GM23338 (cell line): ENCODE data around the gene EXOC4. TPM values are rescaled to one million over a fixed set of nuclear protein-coding genes. Genes with fewer than 3 reads are reported as not detected.
A peak's percentile ranks its signal among the peaks of the same experiment; 100 is the strongest.

Experiments used
- ATAC-seq: fragments of 200-7000 bp; cut with Tn5 transposase; 3 replicates; pipeline ENCODE4 v1.9.1; 2020
- DNase-seq: peaks from one replicate; pipeline ENCODE4 v3.0.0-alpha.2; 2015; ENCODE audit warnings: low spot score
- H2AFZ ChIP-seq: fragments of 200-600 bp; sonication (generic); 2 replicates; pipeline ENCODE4 v1.8.0; 2016; ENCODE audit warnings: antibody characterized with exemption, mild to moderate bottlenecking, moderate library complexity
- H3F3A ChIP-seq: fragments of 200-600 bp; sonication (generic); replicated peaks from 2 replicates; pipeline ENCODE4 v1.8.0; 2017; ENCODE audit warnings: antibody characterized with exemption, mixed run types, low read depth
- H3K27ac ChIP-seq: fragments of 200-600 bp; sonication (generic); 2 replicates; pipeline ENCODE4 v1.6.1; 2016; ENCODE audit warnings: low read depth
- H3K27me3 ChIP-seq: fragments of 200-600 bp; sonication (generic); 2 replicates; pipeline ENCODE4 v1.8.0; 2016; ENCODE audit warnings: mild to moderate bottlenecking, mixed run types, moderate library complexity; ENCODE audit not compliant: insufficient read depth
- H3K36me3 ChIP-seq: fragments of 200-600 bp; sonication (generic); 2 replicates; pipeline ENCODE4 v1.8.0; 2016; ENCODE audit warnings: mild to moderate bottlenecking; ENCODE audit not compliant: insufficient read depth
- H3K4me1 ChIP-seq: fragments of 200-600 bp; sonication (generic); 2 replicates; pipeline ENCODE4 v1.8.0; 2016; ENCODE audit warnings: mild to moderate bottlenecking, moderate library complexity; ENCODE audit not compliant: insufficient read depth
- H3K4me2 ChIP-seq: fragments of 200-600 bp; sonication (generic); 2 replicates; pipeline ENCODE4 v1.7.1; 2017; ENCODE audit warnings: mixed run types
- H3K4me3 ChIP-seq: fragments of 200-600 bp; sonication (generic); 2 replicates; pipeline ENCODE4 v1.6.1; 2016; ENCODE audit warnings: mixed run types
- H3K79me2 ChIP-seq: fragments of 200-600 bp; sonication (generic); replicated peaks from 2 replicates; pipeline ENCODE4 v1.8.0; 2017; ENCODE audit warnings: mild to moderate bottlenecking; ENCODE audit not compliant: insufficient read depth
- H3K9me2 ChIP-seq: fragments of 200-600 bp; sonication (generic); 2 replicates; pipeline ENCODE4 v1.8.0; 2017; ENCODE audit not compliant: insufficient read depth
- H4K20me1 ChIP-seq: fragments of 200-600 bp; sonication (generic); replicated peaks from 2 replicates; pipeline ENCODE4 v1.8.0; 2017; ENCODE audit warnings: mild to moderate bottlenecking; ENCODE audit not compliant: insufficient read depth
- H3K27ac Mint-ChIP-seq: 2 replicates; pipeline ENCODE4 v1.8.0; 2020; ENCODE audit warnings: inconsistent platforms, mild to moderate bottlenecking, moderate library complexity, mixed read lengths
- H3K27me3 Mint-ChIP-seq: 3 replicates; pipeline ENCODE4 v1.8.0; 2022; ENCODE audit warnings: low read depth, mild to moderate bottlenecking, moderate library complexity, mixed read lengths, inconsistent platforms; ENCODE audit not compliant: insufficient read depth, poor library complexity
- H3K36me3 Mint-ChIP-seq: 3 replicates; pipeline ENCODE4 v1.8.0; 2021; ENCODE audit warnings: low read depth, mild to moderate bottlenecking, inconsistent platforms, moderate library complexity, mixed read lengths
- H3K4me1 Mint-ChIP-seq: 3 replicates; pipeline ENCODE4 v1.8.0; 2020; ENCODE audit warnings: mild to moderate bottlenecking, inconsistent platforms, mixed read lengths
- H3K4me3 Mint-ChIP-seq: 3 replicates; pipeline ENCODE4 v1.8.0; 2021; ENCODE audit warnings: moderate library complexity, mild to moderate bottlenecking, inconsistent platforms, mixed read lengths
- H3K9me3 Mint-ChIP-seq: 3 replicates; pipeline ENCODE4 v1.8.0; 2020; ENCODE audit warnings: moderate library complexity, mild to moderate bottlenecking, inconsistent platforms, mixed read lengths
- CREB1 ChIP-seq: fragments of 250-450 bp; sonication (Bioruptor Pico); IDR thresholded peaks from 2 replicates; pipeline ENCODE4 v1.5.0; 2020; ENCODE audit warnings: low read depth, mild to moderate bottlenecking, moderate library complexity
- EZH2 ChIP-seq: fragments of 200-600 bp; sonication (generic); IDR thresholded peaks from one replicate; pipeline ENCODE4 v1.8.0; 2017; ENCODE audit warnings: antibody characterized with exemption, mild to moderate bottlenecking, low read depth; ENCODE audit not compliant: unreplicated experiment
- EZH2phosphoT487 ChIP-seq: fragments of 200-600 bp; sonication (generic); IDR thresholded peaks from one replicate; pipeline ENCODE4 v1.8.1; 2018; ENCODE audit warnings: antibody characterized with exemption; ENCODE audit not compliant: unreplicated experiment
- NANOG ChIP-seq: IDR thresholded peaks from 2 replicates; pipeline ENCODE4 v1.6.1; 2016; ENCODE audit warnings: antibody characterized with exemption, borderline replicate concordance
- POLR2AphosphoS5 ChIP-seq: IDR thresholded peaks from 2 replicates; pipeline ENCODE4 v1.6.1; 2016; ENCODE audit warnings: antibody characterized with exemption, low read depth
- ZNF331 ChIP-seq: fragments of 250-450 bp; sonication (Bioruptor Pico); IDR thresholded peaks from 2 replicates; pipeline ENCODE4 v1.5.0; 2020; ENCODE audit warnings: low read depth, mild to moderate bottlenecking, moderate library complexity
- polyA plus RNA-seq: library from polyadenylated mRNA; unstranded; fragments of >200 nt; fragmentation: Nextera tagmentation; extraction: Ambion mirVana; gene quantifications from 2 replicates; pipeline ENCODE4 v1.2.1, GENCODE V29; 2016
- total RNA-seq: library from RNA; depleted of rRNA; stranded (reverse); fragments of >200 nt; shearing (Covaris generic); gene quantifications from 2 replicates; pipeline ENCODE4 v1.2.3, GENCODE V29; 2014
- TF ChIP-seq, protein P1 (sequence below): fragments of 250-450 bp; sonication (Bioruptor Pico); IDR thresholded peaks from 2 replicates; pipeline ENCODE4 v1.5.0; 2020; ENCODE audit warnings: mild to moderate bottlenecking, moderate library complexity
- TF ChIP-seq, protein P2 (sequence below), 2 experiments: fragments of 200-600 bp in 1 of 2; sonication (generic) in 1 of 2; conservative IDR thresholded peaks; 2 replicates each; pipeline versions ENCODE4 v1.5.1 to v1.6.1; 2016 to 2017; ENCODE audit warnings: antibody characterized with exemption in 2 of 2, low read depth in 2 of 2, mild to moderate bottlenecking in 2 of 2, moderate library complexity in 1 of 2
- TF ChIP-seq, protein P3 (sequence below): IDR thresholded peaks from 2 replicates; pipeline ENCODE4 v1.6.1; 2016; ENCODE audit warnings: antibody characterized with exemption

EXOC4 gene
- total and polyA plus RNA-seq, 2 experiments from 2014 or later = 37.5 to 52.7 TPM

DNA sequence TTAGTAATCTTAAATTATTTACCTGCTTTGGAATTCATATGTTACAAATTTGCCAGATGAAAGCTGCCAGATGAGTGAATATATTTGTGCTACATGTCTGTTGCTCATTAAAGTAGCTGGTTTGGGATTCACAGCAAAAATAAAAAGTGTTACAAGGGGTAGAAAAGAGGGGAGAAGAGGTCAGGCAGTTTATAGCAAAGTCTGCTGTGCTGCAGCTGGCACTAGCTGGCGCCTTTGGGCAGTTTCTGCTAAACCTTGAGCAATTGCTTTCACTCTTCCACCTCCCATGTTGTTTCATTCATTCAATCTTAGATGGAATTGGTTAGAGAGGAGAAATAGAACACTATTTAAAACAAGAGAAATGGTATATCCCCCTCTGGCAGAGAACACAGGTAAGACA, 470.2 kb downstream of the EXOC4 start:
- Histone ChIP-seq H3K4me1 (peaks cover 4% of the 10 kb centered on the region), H2AFZ (no peak overlapping the region), H3K27me3 (no peaks in the 10 kb centered on the region), H4K20me1 (no peaks in the 10 kb centered on the region), H3F3A (no peaks in the 10 kb centered on the region), H3K79me2 (no peaks in the 10 kb centered on the region), H3K4me3 (no peak overlapping the region), H3K4me2 (no peak overlapping the region), H3K9me2 (no peaks in the 10 kb centered on the region), H3K27ac (no peak overlapping the region), H3K36me3 (no peaks in the 10 kb centered on the region)
- ATAC-seq (peak; percentile 37; the same call in 2 of the 3 replicates), DNase-seq (no peak)
- Mint-ChIP-seq H3K4me1 (peaks cover 13% of the 10 kb centered on the region), H3K27me3 (peaks cover 2% of the 10 kb centered on the region), H3K36me3 (no peaks in the 10 kb centered on the region), H3K4me3 (no peak overlapping the region), H3K27ac (peak overlapping the region; percentile 53; the same call in 1 of the 2 replicates), H3K9me3 (no peaks in the 10 kb centered on the region)
- TF ChIP-seq ZNF331 (CRISPR knock-in tag) = no peak
- TF ChIP-seq, protein P1, sequence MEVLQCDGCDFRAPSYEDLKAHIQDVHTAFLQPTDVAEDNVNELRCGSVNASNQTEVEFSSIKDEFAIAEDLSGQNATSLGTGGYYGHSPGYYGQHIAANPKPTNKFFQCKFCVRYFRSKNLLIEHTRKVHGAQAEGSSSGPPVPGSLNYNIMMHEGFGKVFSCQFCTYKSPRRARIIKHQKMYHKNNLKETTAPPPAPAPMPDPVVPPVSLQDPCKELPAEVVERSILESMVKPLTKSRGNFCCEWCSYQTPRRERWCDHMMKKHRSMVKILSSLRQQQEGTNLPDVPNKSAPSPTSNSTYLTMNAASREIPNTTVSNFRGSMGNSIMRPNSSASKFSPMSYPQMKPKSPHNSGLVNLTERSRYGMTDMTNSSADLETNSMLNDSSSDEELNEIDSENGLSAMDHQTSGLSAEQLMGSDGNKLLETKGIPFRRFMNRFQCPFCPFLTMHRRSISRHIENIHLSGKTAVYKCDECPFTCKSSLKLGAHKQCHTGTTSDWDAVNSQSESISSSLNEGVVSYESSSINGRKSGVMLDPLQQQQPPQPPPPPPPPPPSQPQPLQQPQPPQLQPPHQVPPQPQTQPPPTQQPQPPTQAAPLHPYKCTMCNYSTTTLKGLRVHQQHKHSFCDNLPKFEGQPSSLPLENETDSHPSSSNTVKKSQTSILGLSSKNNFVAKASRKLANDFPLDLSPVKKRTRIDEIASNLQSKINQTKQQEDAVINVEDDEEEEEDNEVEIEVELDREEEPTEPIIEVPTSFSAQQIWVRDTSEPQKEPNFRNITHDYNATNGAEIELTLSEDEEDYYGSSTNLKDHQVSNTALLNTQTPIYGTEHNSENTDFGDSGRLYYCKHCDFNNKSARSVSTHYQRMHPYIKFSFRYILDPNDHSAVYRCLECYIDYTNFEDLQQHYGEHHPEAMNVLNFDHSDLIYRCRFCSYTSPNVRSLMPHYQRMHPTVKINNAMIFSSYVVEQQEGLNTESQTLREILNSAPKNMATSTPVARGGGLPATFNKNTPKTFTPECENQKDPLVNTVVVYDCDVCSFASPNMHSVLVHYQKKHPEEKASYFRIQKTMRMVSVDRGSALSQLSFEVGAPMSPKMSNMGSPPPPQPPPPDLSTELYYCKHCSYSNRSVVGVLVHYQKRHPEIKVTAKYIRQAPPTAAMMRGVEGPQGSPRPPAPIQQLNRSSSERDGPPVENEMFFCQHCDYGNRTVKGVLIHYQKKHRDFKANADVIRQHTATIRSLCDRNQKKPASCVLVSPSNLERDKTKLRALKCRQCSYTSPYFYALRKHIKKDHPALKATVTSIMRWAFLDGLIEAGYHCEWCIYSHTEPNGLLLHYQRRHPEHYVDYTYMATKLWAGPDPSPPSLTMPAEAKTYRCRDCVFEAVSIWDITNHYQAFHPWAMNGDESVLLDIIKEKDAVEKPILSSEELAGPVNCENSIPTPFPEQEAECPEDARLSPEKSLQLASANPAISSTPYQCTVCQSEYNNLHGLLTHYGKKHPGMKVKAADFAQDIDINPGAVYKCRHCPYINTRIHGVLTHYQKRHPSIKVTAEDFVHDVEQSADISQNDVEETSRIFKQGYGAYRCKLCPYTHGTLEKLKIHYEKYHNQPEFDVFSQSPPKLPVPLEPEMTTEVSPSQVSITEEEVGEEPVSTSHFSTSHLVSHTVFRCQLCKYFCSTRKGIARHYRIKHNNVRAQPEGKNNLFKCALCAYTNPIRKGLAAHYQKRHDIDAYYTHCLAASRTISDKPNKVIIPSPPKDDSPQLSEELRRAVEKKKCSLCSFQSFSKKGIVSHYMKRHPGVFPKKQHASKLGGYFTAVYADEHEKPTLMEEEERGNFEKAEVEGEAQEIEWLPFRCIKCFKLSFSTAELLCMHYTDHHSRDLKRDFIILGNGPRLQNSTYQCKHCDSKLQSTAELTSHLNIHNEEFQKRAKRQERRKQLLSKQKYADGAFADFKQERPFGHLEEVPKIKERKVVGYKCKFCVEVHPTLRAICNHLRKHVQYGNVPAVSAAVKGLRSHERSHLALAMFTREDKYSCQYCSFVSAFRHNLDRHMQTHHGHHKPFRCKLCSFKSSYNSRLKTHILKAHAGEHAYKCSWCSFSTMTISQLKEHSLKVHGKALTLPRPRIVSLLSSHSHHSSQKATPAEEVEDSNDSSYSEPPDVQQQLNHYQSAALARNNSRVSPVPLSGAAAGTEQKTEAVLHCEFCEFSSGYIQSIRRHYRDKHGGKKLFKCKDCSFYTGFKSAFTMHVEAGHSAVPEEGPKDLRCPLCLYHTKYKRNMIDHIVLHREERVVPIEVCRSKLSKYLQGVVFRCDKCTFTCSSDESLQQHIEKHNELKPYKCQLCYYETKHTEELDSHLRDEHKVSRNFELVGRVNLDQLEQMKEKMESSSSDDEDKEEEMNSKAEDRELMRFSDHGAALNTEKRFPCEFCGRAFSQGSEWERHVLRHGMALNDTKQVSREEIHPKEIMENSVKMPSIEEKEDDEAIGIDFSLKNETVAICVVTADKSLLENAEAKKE (CRISPR knock-in tag) = no peak
- TF ChIP-seq, protein P2, sequence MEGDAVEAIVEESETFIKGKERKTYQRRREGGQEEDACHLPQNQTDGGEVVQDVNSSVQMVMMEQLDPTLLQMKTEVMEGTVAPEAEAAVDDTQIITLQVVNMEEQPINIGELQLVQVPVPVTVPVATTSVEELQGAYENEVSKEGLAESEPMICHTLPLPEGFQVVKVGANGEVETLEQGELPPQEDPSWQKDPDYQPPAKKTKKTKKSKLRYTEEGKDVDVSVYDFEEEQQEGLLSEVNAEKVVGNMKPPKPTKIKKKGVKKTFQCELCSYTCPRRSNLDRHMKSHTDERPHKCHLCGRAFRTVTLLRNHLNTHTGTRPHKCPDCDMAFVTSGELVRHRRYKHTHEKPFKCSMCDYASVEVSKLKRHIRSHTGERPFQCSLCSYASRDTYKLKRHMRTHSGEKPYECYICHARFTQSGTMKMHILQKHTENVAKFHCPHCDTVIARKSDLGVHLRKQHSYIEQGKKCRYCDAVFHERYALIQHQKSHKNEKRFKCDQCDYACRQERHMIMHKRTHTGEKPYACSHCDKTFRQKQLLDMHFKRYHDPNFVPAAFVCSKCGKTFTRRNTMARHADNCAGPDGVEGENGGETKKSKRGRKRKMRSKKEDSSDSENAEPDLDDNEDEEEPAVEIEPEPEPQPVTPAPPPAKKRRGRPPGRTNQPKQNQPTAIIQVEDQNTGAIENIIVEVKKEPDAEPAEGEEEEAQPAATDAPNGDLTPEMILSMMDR (conservative IDR thresholded peaks at IDR 0.05; ENCODE audit: low read depth in 2 of 2) = peak in 1 of 2 experiments; percentile 33; a peak in 3 of 4 replicates

DNA sequence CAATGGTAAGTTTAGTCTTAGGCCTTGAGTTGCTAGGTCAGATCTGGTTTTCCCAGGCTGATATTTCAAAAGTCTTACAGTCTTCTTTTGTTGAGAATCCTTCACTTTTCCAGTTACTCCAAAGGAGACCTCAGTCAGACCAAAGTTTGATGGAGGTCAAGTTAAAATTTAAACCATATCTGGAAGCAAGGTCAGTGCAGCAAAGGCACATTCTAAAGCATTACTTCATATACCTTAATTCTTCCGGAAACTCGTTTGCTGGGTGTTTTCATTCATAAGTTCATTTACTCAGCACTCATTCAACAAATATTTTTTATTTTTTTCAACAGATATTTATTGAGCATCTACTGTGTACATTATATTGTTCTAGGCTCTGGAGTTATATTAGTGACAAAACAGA, 471.3 kb downstream of the EXOC4 start:
- no peaks in the 10 kb centered on the region for H3K9me3 Mint-ChIP-seq
- H3K4me3 ChIP-seq = no peak overlapping the region
- H3K4me1 ChIP-seq = peaks cover 4% of the 10 kb centered on the region
- H3F3A ChIP-seq = no peaks in the 10 kb centered on the region
- no peak overlapping the region for H3K4me3 Mint-ChIP-seq
- H3K4me1 Mint-ChIP-seq = peaks cover 13% of the 10 kb centered on the region
- no peaks in the 10 kb centered on the region for H3K36me3 ChIP-seq
- H3K4me2 ChIP-seq = no peak overlapping the region
- H2AFZ ChIP-seq = no peak overlapping the region
- DNase-seq = no peak
- H3K79me2 ChIP-seq = no peaks in the 10 kb centered on the region
- peaks cover 2% of the 10 kb centered on the region for H3K27me3 Mint-ChIP-seq
- no peak overlapping the region for H3K27ac ChIP-seq
- no peaks in the 10 kb centered on the region for H3K27me3 ChIP-seq
- ATAC-seq = no peak
- no peaks in the 10 kb centered on the region for H3K36me3 Mint-ChIP-seq
- no peak overlapping the region for H3K27ac Mint-ChIP-seq
- no peaks in the 10 kb centered on the region for H3K9me2 ChIP-seq
- no peaks in the 10 kb centered on the region for H4K20me1 ChIP-seq
- TF ChIP-seq EZH2phosphoT487 (no peak), EZH2 (no peak), CREB1 (CRISPR knock-in tag) (no peak), POLR2AphosphoS5 (no peak), NANOG (no peak)
- TF ChIP-seq, protein P2 (conservative IDR thresholded peaks at IDR 0.05; ENCODE audit: low read depth in 2 of 2) = no peak
- TF ChIP-seq, protein P3, sequence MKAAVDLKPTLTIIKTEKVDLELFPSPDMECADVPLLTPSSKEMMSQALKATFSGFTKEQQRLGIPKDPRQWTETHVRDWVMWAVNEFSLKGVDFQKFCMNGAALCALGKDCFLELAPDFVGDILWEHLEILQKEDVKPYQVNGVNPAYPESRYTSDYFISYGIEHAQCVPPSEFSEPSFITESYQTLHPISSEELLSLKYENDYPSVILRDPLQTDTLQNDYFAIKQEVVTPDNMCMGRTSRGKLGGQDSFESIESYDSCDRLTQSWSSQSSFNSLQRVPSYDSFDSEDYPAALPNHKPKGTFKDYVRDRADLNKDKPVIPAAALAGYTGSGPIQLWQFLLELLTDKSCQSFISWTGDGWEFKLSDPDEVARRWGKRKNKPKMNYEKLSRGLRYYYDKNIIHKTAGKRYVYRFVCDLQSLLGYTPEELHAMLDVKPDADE = no peak
